ENCODE data around the gene EIF4H.

GRCh38 chr7:74149603-74150002 lies 24.6 kb upstream of the EIF4H start:
- TF ChIP-seq, protein P1, sequence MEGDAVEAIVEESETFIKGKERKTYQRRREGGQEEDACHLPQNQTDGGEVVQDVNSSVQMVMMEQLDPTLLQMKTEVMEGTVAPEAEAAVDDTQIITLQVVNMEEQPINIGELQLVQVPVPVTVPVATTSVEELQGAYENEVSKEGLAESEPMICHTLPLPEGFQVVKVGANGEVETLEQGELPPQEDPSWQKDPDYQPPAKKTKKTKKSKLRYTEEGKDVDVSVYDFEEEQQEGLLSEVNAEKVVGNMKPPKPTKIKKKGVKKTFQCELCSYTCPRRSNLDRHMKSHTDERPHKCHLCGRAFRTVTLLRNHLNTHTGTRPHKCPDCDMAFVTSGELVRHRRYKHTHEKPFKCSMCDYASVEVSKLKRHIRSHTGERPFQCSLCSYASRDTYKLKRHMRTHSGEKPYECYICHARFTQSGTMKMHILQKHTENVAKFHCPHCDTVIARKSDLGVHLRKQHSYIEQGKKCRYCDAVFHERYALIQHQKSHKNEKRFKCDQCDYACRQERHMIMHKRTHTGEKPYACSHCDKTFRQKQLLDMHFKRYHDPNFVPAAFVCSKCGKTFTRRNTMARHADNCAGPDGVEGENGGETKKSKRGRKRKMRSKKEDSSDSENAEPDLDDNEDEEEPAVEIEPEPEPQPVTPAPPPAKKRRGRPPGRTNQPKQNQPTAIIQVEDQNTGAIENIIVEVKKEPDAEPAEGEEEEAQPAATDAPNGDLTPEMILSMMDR (IDR thresholded peaks at IDR 0.05), result no peak
- TF ChIP-seq POLR2A (IDR thresholded peaks at IDR 0.05), result no peak

Measured in Peyer's patch (tissue), 4 donors.